Measurements from ENCODE around the gene GSC.

DNA sequence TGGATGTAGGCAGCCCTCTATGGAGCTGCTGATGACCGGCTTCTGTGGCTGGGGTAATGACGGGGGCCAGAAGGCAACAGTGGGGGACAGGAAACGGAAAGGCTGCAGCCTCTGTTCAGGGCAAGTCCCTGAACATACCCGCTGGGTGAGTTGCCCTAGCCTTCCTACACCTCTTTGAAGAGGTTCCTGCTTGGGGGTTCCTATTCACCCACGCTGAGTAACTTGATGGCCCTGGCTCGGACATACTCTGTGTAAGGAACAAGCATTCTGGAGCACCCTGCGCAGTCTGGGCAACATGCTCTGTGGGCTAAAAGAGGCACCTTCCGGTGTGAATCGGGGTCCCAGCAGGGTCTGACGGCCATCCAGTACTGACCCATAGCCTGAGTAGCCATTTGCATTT, 17.7 kb upstream of the GSC start:
- TF ChIP-seq, protein P1, sequence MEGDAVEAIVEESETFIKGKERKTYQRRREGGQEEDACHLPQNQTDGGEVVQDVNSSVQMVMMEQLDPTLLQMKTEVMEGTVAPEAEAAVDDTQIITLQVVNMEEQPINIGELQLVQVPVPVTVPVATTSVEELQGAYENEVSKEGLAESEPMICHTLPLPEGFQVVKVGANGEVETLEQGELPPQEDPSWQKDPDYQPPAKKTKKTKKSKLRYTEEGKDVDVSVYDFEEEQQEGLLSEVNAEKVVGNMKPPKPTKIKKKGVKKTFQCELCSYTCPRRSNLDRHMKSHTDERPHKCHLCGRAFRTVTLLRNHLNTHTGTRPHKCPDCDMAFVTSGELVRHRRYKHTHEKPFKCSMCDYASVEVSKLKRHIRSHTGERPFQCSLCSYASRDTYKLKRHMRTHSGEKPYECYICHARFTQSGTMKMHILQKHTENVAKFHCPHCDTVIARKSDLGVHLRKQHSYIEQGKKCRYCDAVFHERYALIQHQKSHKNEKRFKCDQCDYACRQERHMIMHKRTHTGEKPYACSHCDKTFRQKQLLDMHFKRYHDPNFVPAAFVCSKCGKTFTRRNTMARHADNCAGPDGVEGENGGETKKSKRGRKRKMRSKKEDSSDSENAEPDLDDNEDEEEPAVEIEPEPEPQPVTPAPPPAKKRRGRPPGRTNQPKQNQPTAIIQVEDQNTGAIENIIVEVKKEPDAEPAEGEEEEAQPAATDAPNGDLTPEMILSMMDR (IDR thresholded peaks at IDR 0.05; ENCODE audit: insufficient read depth, low read depth, low read length), result no peak
- TF ChIP-seq EZH2 (IDR thresholded peaks at IDR 0.05; ENCODE audit: insufficient read depth, low read length), result no peak

Data from astrocyte (in vitro differentiated cells and primary cell).